HCT116 (cell line): ENCODE results near the gene PSMB5. TPM values are rescaled to one million over a fixed set of nuclear protein-coding genes. Genes with fewer than 3 reads are reported as not detected.

Experiments
- ATAC-seq: fragments of 200-7000 bp; cut with Tn5 transposase; 2 replicates; pipeline ENCODE4 v1.9.1; 2020; ENCODE audit warnings: mild to moderate bottlenecking, moderate library complexity
- BruUV-seq: library from RNA; stranded (reverse); fragments of 400-500 nt; replicated peaks from 2 replicates; lab custom pipeline; 2021; lab: Mats Ljungman, UMichigan
- CTCF ChIA-PET: fragments of 300-600 bp; sonication (Branson Sonifier 250); formaldehyde crosslinking; loops from one replicate; lab custom pipeline; 2021; ENCODE audit warnings: antibody characterized with exemption; lab: Charles Lee
- POLR2A ChIA-PET: fragments of 300-600, 350-600 bp; sonication (Branson Sonifier 250); formaldehyde crosslinking; loops from one replicate; lab custom pipeline; 2021; ENCODE audit warnings: antibody characterized with exemption; lab: Charles Lee
- RAD21 ChIA-PET, 2 experiments: fragments of 300-600 bp; sonication (Branson Sonifier 250); formaldehyde crosslinking; loops; one replicate each; lab custom pipeline; 2023; ENCODE audit warnings: low total read pairs in 2 of 2; ENCODE audit not compliant: uncharacterized antibody in 2 of 2, unreplicated experiment in 2 of 2, low non-redundant PET in 1 of 2; lab: Charles Lee
- DNase-seq: peaks from one replicate; pipeline ENCODE4 v3.0.0-alpha.2; 2010; ENCODE audit warnings: low read depth, low spot score
- H2AFZ ChIP-seq: fragments of 200-600 bp; shearing (Covaris generic), sonication (generic); 2 replicates; pipeline ENCODE4 v1.6.1; 2017; ENCODE audit warnings: low read depth, mixed run types, mixed read lengths, antibody characterized with exemption, low read length; ENCODE audit not compliant: poor library complexity, severe bottlenecking
- H3K27ac ChIP-seq: 2 replicates; pipeline ENCODE4 v1.5.1; 2012; ENCODE audit warnings: low read depth, low read length
- H3K27me3 ChIP-seq: fragments of 200-600 bp; sonication (generic); 2 replicates; pipeline ENCODE4 v1.6.1; 2016; ENCODE audit warnings: mixed run types, low read length, mixed read lengths; ENCODE audit not compliant: insufficient read depth
- H3K36me3 ChIP-seq, 2 experiments: fragments of 200-500 bp in 1 of 2; fragments of 200-600 bp in 1 of 2; sonication (Bioruptor generic) in 1 of 2; sonication (generic) in 1 of 2; 2 replicates each; pipeline versions ENCODE4 v1.5.1 to v1.6.1; 2014 to 2016; ENCODE audit warnings: low read length in 2 of 2, inconsistent platforms in 1 of 2, mixed read lengths in 1 of 2, mixed run types in 1 of 2; ENCODE audit not compliant: insufficient read depth in 2 of 2, control insufficient read depth in 1 of 2
- H3K4me1 ChIP-seq, 2 experiments: fragments of 200-600 bp in 1 of 2; sonication (generic) in 1 of 2; 2 replicates each; pipeline versions ENCODE4 v1.5.1 to v1.6.1; 2012 to 2017; ENCODE audit warnings: low read length in 2 of 2, inconsistent platforms in 1 of 2, mild to moderate bottlenecking in 1 of 2, mixed read lengths in 1 of 2, mixed run types in 1 of 2, moderate library complexity in 1 of 2; ENCODE audit not compliant: insufficient read depth in 2 of 2, control insufficient read depth in 1 of 2
- H3K4me2 ChIP-seq: fragments of 200-600 bp; sonication (generic); 2 replicates; pipeline ENCODE4 v1.6.1; 2017; ENCODE audit warnings: mixed run types, low read length, mixed read lengths
- H3K4me3 ChIP-seq, 2 experiments: fragments of 200-600 bp in 1 of 2; sonication (generic) in 1 of 2; replicated peaks in 1 of 2; 2 replicates each; pipeline ENCODE4 v1.5.1; 2011 to 2016; ENCODE audit warnings: low read length in 2 of 2, control low read depth in 1 of 2, low read depth in 1 of 2, mild to moderate bottlenecking in 1 of 2, mixed read lengths in 1 of 2, mixed run types in 1 of 2
- H3K79me2 ChIP-seq: fragments of 200-600 bp; sonication (generic); 2 replicates; pipeline ENCODE4 v1.6.1; 2017; ENCODE audit warnings: mild to moderate bottlenecking, mixed run types, low read length, moderate library complexity, mixed read lengths; ENCODE audit not compliant: insufficient read depth
- H3K9ac ChIP-seq: fragments of 200-600 bp; sonication (generic); 2 replicates; pipeline ENCODE4 v1.6.1; 2016; ENCODE audit warnings: low read length, mixed read lengths
- H3K9me2 ChIP-seq: fragments of 200-600 bp; sonication (generic), shearing (Covaris generic); 2 replicates; pipeline ENCODE4 v1.6.1; 2017; ENCODE audit warnings: mixed run types, mild to moderate bottlenecking, moderate library complexity; ENCODE audit not compliant: insufficient read depth
- H3K9me3 ChIP-seq, 2 experiments: fragments of 200-500 bp in 1 of 2; fragments of 200-600 bp in 1 of 2; sonication (Bioruptor generic) in 1 of 2; sonication (generic) in 1 of 2; 2 replicates each; pipeline ENCODE4 v1.6.1; 2014 to 2017; ENCODE audit warnings: low read length in 2 of 2, mixed read lengths in 2 of 2, inconsistent platforms in 1 of 2, low read depth in 1 of 2, mild to moderate bottlenecking in 1 of 2, mixed run types in 1 of 2, moderate library complexity in 1 of 2; ENCODE audit not compliant: control insufficient read depth in 1 of 2, insufficient read depth in 1 of 2
- H4K20me1 ChIP-seq: fragments of 200-600 bp; sonication (generic), shearing (Covaris generic); 2 replicates; pipeline ENCODE4 v1.6.1; 2017; ENCODE audit warnings: mixed run types, mild to moderate bottlenecking, moderate library complexity; ENCODE audit not compliant: insufficient read depth
- CTCF ChIP-seq, 3 experiments: fragments of 200-600 bp in 1 of 3; sonication (generic) in 1 of 3; IDR thresholded peaks in 2 of 3; conservative IDR thresholded peaks in 1 of 3; 2 replicates each; pipeline ENCODE4 v1.5.1; 2012 to 2017; ENCODE audit warnings: low read depth in 2 of 3, low read length in 2 of 3, antibody characterized with exemption in 1 of 3, borderline replicate concordance in 1 of 3, control low read depth in 1 of 3, mild to moderate bottlenecking in 1 of 3, mixed read lengths in 1 of 3, mixed run types in 1 of 3, moderate library complexity in 1 of 3; ENCODE audit not compliant: insufficient read depth in 1 of 3
- SP1 ChIP-seq: IDR thresholded peaks from 2 replicates; pipeline ENCODE4 v1.6.1; 2012; ENCODE audit warnings: low read depth
- intact Hi-C: fragments of 100-400 bp; cut with micrococcal nuclease; formaldehyde crosslinking; loops from 2 replicates; pipeline ENCODE4 v1.10.0; 2022
- total RNA-seq: library from RNA; stranded (reverse); gene quantifications from one replicate; pipeline ENCODE4 v1.2.1, GENCODE V29; 2021; ENCODE audit not compliant: unreplicated experiment

The PSMB5 gene
- total RNA-seq, 1 experiment from 2014 or later = 212 TPM

- RAD21 ChIA-PET = interaction anchor here in 1 of 2 experiments (0.7 kb wide), 1 partner anchor 195 kb away, joined by 6 read pairs; no protein-coding TSS in a partner anchor
- intact Hi-C loops = no loop called here
These were observed 10.9 kb downstream of the PSMB5 start for GRCh38 chr14:23023795-23024152.

GRCh38 chr14:23023022-23023794 lies 11.5 kb downstream of the PSMB5 start:
- H3K79me2 ChIP-seq = peaks cover 3% of the 10 kb centered on the region
- no peaks in the 10 kb centered on the region for H3K9me2 ChIP-seq
- ATAC-seq = no peak
- H3K36me3 ChIP-seq = peaks cover 4 to 12% of the 10 kb centered on the region in 2 experiments; a peak in 3 of 4 replicates
- no peak overlapping the region for H3K4me3 ChIP-seq
- H4K20me1 ChIP-seq = no peaks in the 10 kb centered on the region
- no peak overlapping the region for H3K4me2 ChIP-seq
- ChIA-PET RAD21 (interaction anchor here in 1 of 2 experiments (0.7 kb wide), 1 partner anchor 195 kb away, joined by 6 read pairs; no protein-coding TSS in a partner anchor), POLR2A (interaction anchor here (1.3 kb wide), 1 partner anchor 16 kb away, joined by 4 read pairs; no protein-coding TSS in a partner anchor), CTCF (interaction anchor here (0.6 kb wide), 1 partner anchor 14 kb away, joined by 3 read pairs; no protein-coding TSS in a partner anchor)
- intact Hi-C loops = no loop called here
- no peak overlapping the region for H3K9ac ChIP-seq
- no peak overlapping the region for H3K27ac ChIP-seq
- no peaks in the 10 kb centered on the region for H3K27me3 ChIP-seq
- no peak for TF ChIP-seq CTCF (IDR thresholded peaks at IDR 0.05 in 2 of 3, conservative IDR thresholded peaks at IDR 0.05 in 1 of 3; ENCODE audit: borderline replicate concordance in 1 of 3, insufficient read depth in 1 of 3, low read depth in 2 of 3, low read length in 2 of 3)
- H3K4me1 ChIP-seq = peaks cover 6 to 16% of the 10 kb centered on the region in 2 experiments; a peak in 3 of 4 replicates
- DNase-seq = no peak
- H2AFZ ChIP-seq = no peak overlapping the region
- BruUV-seq = no TSS peak
- no peaks in the 10 kb centered on the region for H3K9me3 ChIP-seq

More at GRCh38 chr14:23023795-23024152, 10.9 kb downstream of the PSMB5 start:
- Histone ChIP-seq H3K4me3 (no peak overlapping the region), H3K9me3 (no peaks in the 10 kb centered on the region), H3K4me2 (no peak overlapping the region), H3K36me3 (peaks cover 6 to 15% of the 10 kb centered on the region in 2 experiments; a peak in 3 of 4 replicates), H3K27ac (no peak overlapping the region), H3K9me2 (no peaks in the 10 kb centered on the region), H2AFZ (no peak overlapping the region), H3K9ac (no peak overlapping the region), H4K20me1 (no peaks in the 10 kb centered on the region), H3K79me2 (peaks cover 8% of the 10 kb centered on the region), H3K27me3 (no peaks in the 10 kb centered on the region), H3K4me1 (peaks cover 6 to 16% of the 10 kb centered on the region in 2 experiments; a peak in 3 of 4 replicates)
- TF ChIP-seq SP1 = no peak
- ATAC-seq (no peak), DNase-seq (no peak)
- POLR2A ChIA-PET = interaction anchor here (1.3 kb wide), 1 partner anchor 17 kb away, joined by 4 read pairs; no protein-coding TSS in a partner anchor
- CTCF ChIA-PET = interaction anchor here (0.6 to 1.0 kb wide), 2 partner anchors 14 to 38 kb away, joined by 3 read pairs; no protein-coding TSS in a partner anchor
- no TSS peak for BruUV-seq
